Panc1 (cell line): ENCODE measurements around the gene NUP93.

Source experiments
- POLR2AphosphoS5 ChIP-seq: IDR thresholded peaks from 2 replicates; pipeline ENCODE4 v1.6.1; 2012; ENCODE audit warnings: mild to moderate bottlenecking, low read depth, low read length, moderate library complexity
- SIN3A ChIP-seq: IDR thresholded peaks from 2 replicates; pipeline ENCODE4 v1.6.1; 2012; ENCODE audit warnings: low read depth, mild to moderate bottlenecking, low read length, moderate library complexity, borderline replicate concordance; ENCODE audit not compliant: insufficient read depth
- TCF7L2 ChIP-seq: IDR thresholded peaks from 2 replicates; pipeline ENCODE4 v1.6.1; 2011; ENCODE audit warnings: mild to moderate bottlenecking, low read depth, low read length, inconsistent platforms
- TF ChIP-seq, protein P1 (sequence below): fragments of 450-650 bp; IDR thresholded peaks from 2 replicates; pipeline ENCODE4 v1.5.1; 2017; ENCODE audit warnings: mild to moderate bottlenecking
- TF ChIP-seq, protein P2 (sequence below), 2 experiments: IDR thresholded peaks; 2 replicates each; pipeline ENCODE4 v1.6.1; 2011 to 2012; ENCODE audit warnings: low read depth in 2 of 2, control low read depth in 1 of 2, low read length in 1 of 2, mild to moderate bottlenecking in 1 of 2, moderate library complexity in 1 of 2; ENCODE audit not compliant: insufficient read depth in 1 of 2

DNA sequence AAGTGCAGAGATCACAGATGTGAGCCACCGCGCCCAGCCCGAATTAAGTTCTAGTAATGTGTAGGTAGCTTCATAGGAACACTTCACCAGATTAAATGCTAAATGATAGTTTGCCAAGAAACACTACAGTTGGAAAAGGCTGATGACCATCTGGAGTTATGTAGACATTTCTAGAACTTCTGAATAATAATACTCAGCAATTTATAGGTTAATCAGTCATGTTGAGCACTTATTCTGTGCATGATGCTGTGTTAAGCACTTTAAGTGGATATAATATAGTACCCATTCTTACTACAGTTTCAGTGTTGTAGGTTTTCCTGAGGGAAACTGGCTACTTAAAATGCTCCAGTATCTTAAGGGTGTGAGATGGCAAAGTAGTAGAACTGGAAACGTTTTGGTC, 45.2 kb downstream of the NUP93 start:
- TF ChIP-seq POLR2AphosphoS5, result no peak
- TF ChIP-seq, protein P1, sequence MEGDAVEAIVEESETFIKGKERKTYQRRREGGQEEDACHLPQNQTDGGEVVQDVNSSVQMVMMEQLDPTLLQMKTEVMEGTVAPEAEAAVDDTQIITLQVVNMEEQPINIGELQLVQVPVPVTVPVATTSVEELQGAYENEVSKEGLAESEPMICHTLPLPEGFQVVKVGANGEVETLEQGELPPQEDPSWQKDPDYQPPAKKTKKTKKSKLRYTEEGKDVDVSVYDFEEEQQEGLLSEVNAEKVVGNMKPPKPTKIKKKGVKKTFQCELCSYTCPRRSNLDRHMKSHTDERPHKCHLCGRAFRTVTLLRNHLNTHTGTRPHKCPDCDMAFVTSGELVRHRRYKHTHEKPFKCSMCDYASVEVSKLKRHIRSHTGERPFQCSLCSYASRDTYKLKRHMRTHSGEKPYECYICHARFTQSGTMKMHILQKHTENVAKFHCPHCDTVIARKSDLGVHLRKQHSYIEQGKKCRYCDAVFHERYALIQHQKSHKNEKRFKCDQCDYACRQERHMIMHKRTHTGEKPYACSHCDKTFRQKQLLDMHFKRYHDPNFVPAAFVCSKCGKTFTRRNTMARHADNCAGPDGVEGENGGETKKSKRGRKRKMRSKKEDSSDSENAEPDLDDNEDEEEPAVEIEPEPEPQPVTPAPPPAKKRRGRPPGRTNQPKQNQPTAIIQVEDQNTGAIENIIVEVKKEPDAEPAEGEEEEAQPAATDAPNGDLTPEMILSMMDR, result no peak
- TF ChIP-seq SIN3A, result no peak
- TF ChIP-seq, protein P2, sequence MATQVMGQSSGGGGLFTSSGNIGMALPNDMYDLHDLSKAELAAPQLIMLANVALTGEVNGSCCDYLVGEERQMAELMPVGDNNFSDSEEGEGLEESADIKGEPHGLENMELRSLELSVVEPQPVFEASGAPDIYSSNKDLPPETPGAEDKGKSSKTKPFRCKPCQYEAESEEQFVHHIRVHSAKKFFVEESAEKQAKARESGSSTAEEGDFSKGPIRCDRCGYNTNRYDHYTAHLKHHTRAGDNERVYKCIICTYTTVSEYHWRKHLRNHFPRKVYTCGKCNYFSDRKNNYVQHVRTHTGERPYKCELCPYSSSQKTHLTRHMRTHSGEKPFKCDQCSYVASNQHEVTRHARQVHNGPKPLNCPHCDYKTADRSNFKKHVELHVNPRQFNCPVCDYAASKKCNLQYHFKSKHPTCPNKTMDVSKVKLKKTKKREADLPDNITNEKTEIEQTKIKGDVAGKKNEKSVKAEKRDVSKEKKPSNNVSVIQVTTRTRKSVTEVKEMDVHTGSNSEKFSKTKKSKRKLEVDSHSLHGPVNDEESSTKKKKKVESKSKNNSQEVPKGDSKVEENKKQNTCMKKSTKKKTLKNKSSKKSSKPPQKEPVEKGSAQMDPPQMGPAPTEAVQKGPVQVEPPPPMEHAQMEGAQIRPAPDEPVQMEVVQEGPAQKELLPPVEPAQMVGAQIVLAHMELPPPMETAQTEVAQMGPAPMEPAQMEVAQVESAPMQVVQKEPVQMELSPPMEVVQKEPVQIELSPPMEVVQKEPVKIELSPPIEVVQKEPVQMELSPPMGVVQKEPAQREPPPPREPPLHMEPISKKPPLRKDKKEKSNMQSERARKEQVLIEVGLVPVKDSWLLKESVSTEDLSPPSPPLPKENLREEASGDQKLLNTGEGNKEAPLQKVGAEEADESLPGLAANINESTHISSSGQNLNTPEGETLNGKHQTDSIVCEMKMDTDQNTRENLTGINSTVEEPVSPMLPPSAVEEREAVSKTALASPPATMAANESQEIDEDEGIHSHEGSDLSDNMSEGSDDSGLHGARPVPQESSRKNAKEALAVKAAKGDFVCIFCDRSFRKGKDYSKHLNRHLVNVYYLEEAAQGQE (IDR thresholded peaks at IDR 0.05; ENCODE audit: insufficient read depth in 1 of 2, low read depth in 2 of 2, low read length in 1 of 2), result no peak
- no peak for TF ChIP-seq TCF7L2
